H9 (cell line): ENCODE results near the gene SUMO2. TPM values are rescaled to one million over a fixed set of nuclear protein-coding genes. Genes with fewer than 3 reads are reported as not detected.

Source experiments
- DNase-seq: peaks from one replicate; pipeline ENCODE4 v3.0.0-alpha.2; 2017
- H2AFZ ChIP-seq: one replicate; pipeline ENCODE4 v1.6.1; 2013; ENCODE audit warnings: mild to moderate bottlenecking, low read length, control low read depth, moderate library complexity
- H2AK5ac ChIP-seq: 2 replicates; pipeline ENCODE4 v1.6.1; 2013; ENCODE audit warnings: low read length, control low read depth, mixed read lengths; ENCODE audit not compliant: insufficient read length
- H2BK120ac ChIP-seq: one replicate; pipeline ENCODE4 v1.6.1; 2013; ENCODE audit warnings: low read depth, mild to moderate bottlenecking, low read length, control low read depth, inconsistent platforms; ENCODE audit not compliant: poor library complexity, severe bottlenecking
- H2BK12ac ChIP-seq: 2 replicates; pipeline ENCODE4 v1.6.1; 2013; ENCODE audit warnings: low read length, control low read depth, mixed read lengths, low read depth; ENCODE audit not compliant: insufficient read length
- H2BK15ac ChIP-seq: 2 replicates; pipeline ENCODE4 v1.6.1; 2013; ENCODE audit warnings: low read depth, low read length, control low read depth
- H2BK20ac ChIP-seq: one replicate; pipeline ENCODE4 v1.6.1; 2013; ENCODE audit warnings: low read depth, mild to moderate bottlenecking, low read length, control low read depth, inconsistent platforms; ENCODE audit not compliant: poor library complexity, severe bottlenecking
- H2BK5ac ChIP-seq: 2 replicates; pipeline ENCODE4 v1.6.1; 2013; ENCODE audit warnings: low read length, control low read depth, mixed read lengths; ENCODE audit not compliant: insufficient read length
- H3K14ac ChIP-seq: 2 replicates; pipeline ENCODE4 v1.6.1; 2013; ENCODE audit warnings: low read length, control low read depth; ENCODE audit not compliant: insufficient read depth
- H3K18ac ChIP-seq: 2 replicates; pipeline ENCODE4 v1.6.1; 2013; ENCODE audit warnings: low read depth, mild to moderate bottlenecking, mixed read lengths, low read length, control low read depth; ENCODE audit not compliant: insufficient read length
- H3K23ac ChIP-seq: 2 replicates; pipeline ENCODE4 v1.6.1; 2013; ENCODE audit warnings: low read length, control low read depth, mixed read lengths, low read depth; ENCODE audit not compliant: insufficient read length
- H3K23me2 ChIP-seq: 2 replicates; pipeline ENCODE4 v1.6.1; 2013; ENCODE audit warnings: low read depth, mild to moderate bottlenecking, mixed read lengths, low read length, control low read depth; ENCODE audit not compliant: insufficient read length, poor library complexity, severe bottlenecking
- H3K27ac ChIP-seq: 2 replicates; pipeline ENCODE4 v1.5.1; 2013; ENCODE audit warnings: low read length, control low read depth, mixed read lengths, low read depth; ENCODE audit not compliant: insufficient read length
- H3K27me3 ChIP-seq: 2 replicates; pipeline ENCODE4 v1.6.1; 2013; ENCODE audit warnings: low read length, control low read depth, inconsistent platforms; ENCODE audit not compliant: insufficient read depth
- H3K4ac ChIP-seq: 2 replicates; pipeline ENCODE4 v1.6.1; 2013; ENCODE audit warnings: low read depth, mild to moderate bottlenecking, control low read depth, inconsistent platforms, low read length, moderate library complexity
- H3K4me1 ChIP-seq: 2 replicates; pipeline ENCODE4 v1.6.1; 2013; ENCODE audit warnings: low read length, control low read depth, inconsistent platforms; ENCODE audit not compliant: insufficient read depth
- H3K4me2 ChIP-seq: 2 replicates; pipeline ENCODE4 v1.6.1; 2013; ENCODE audit warnings: low read length, control low read depth, mixed read lengths; ENCODE audit not compliant: insufficient read length, insufficient read depth
- H3K56ac ChIP-seq: 2 replicates; pipeline ENCODE4 v1.6.1; 2013; ENCODE audit warnings: low read depth, mild to moderate bottlenecking, mixed read lengths, low read length, control low read depth; ENCODE audit not compliant: insufficient read length
- H3K79me1 ChIP-seq: 2 replicates; pipeline ENCODE4 v1.6.1; 2013; ENCODE audit warnings: low read depth, mild to moderate bottlenecking, moderate library complexity, low read length, control low read depth, inconsistent platforms; ENCODE audit not compliant: insufficient read depth, poor library complexity, severe bottlenecking
- H3K79me2 ChIP-seq: 2 replicates; pipeline ENCODE4 v1.6.1; 2013; ENCODE audit warnings: low read length, control low read depth, inconsistent platforms; ENCODE audit not compliant: insufficient read depth
- H3K9ac ChIP-seq: 2 replicates; pipeline ENCODE4 v1.6.1; 2013; ENCODE audit warnings: low read length, control low read depth, mixed read lengths; ENCODE audit not compliant: insufficient read length; ENCODE audit errors: extremely low read depth
- H3K9me3 ChIP-seq: one replicate; pipeline ENCODE4 v1.6.1; 2013; ENCODE audit warnings: low read depth, low read length, inconsistent platforms; ENCODE audit not compliant: control insufficient read depth
- H3T11ph ChIP-seq: one replicate; pipeline ENCODE4 v1.6.1; 2013; ENCODE audit warnings: mild to moderate bottlenecking, low read length, control low read depth, inconsistent platforms
- H4K20me1 ChIP-seq: one replicate; pipeline ENCODE4 v1.6.1; 2013; ENCODE audit not compliant: control insufficient read depth, insufficient read length, insufficient read depth
- H4K5ac ChIP-seq: 2 replicates; pipeline ENCODE4 v1.6.1; 2013; ENCODE audit warnings: low read depth, mild to moderate bottlenecking, mixed read lengths, low read length, control low read depth; ENCODE audit not compliant: insufficient read length
- H4K8ac ChIP-seq: replicated peaks from 2 replicates; pipeline ENCODE4 v1.6.1; 2013; ENCODE audit warnings: low read length, control low read depth, mixed read lengths, low read depth; ENCODE audit not compliant: insufficient read length
- H4K91ac ChIP-seq: 2 replicates; pipeline ENCODE4 v1.6.1; 2013; ENCODE audit warnings: low read depth, mild to moderate bottlenecking, moderate library complexity, mixed read lengths, low read length, control low read depth; ENCODE audit not compliant: insufficient read length
- H3K27ac Mint-ChIP-seq, 3 experiments: 2 replicates in 2 of 3; 3 replicates in 1 of 3; pipeline ENCODE4 v1.8.0; 2020 to 2021; ENCODE audit warnings: mixed read lengths in 3 of 3, mild to moderate bottlenecking in 1 of 3, moderate library complexity in 1 of 3
- H3K27me3 Mint-ChIP-seq: 2 replicates; pipeline ENCODE4 v1.8.0; 2021; ENCODE audit warnings: low read depth, mild to moderate bottlenecking, moderate library complexity, mixed read lengths
- H3K36me3 Mint-ChIP-seq, 3 experiments: 2 replicates in 2 of 3; 3 replicates in 1 of 3; pipeline ENCODE4 v1.8.0; 2020 to 2021; ENCODE audit warnings: low read depth in 3 of 3, mixed read lengths in 3 of 3; ENCODE audit not compliant: insufficient read depth in 1 of 3
- H3K4me1 Mint-ChIP-seq, 2 experiments: 2 replicates each; pipeline ENCODE4 v1.8.0; 2020; ENCODE audit warnings: mixed read lengths in 2 of 2
- H3K4me3 Mint-ChIP-seq, 2 experiments: 2 replicates in 1 of 2; 3 replicates in 1 of 2; pipeline ENCODE4 v1.8.0; 2020 to 2021; ENCODE audit warnings: mild to moderate bottlenecking in 2 of 2, mixed read lengths in 2 of 2, moderate library complexity in 1 of 2
- H3K9me3 Mint-ChIP-seq, 2 experiments: 2 replicates in 1 of 2; 3 replicates in 1 of 2; pipeline ENCODE4 v1.8.0; 2020; ENCODE audit warnings: mild to moderate bottlenecking in 2 of 2, mixed read lengths in 2 of 2, moderate library complexity in 1 of 2
- CTCF ChIP-seq: fragments of 200-600 bp; sonication (generic); conservative IDR thresholded peaks from 3 replicates; pipeline ENCODE4 v1.8.0; 2021; ENCODE audit warnings: antibody characterized with exemption, mild to moderate bottlenecking
- WGBS: extraction: QIAGEN DNeasy Blood & Tissue Kit; methylation state at CpG from one replicate; pipeline ENCODE4 v1.1.7; 2013; ENCODE audit warnings: missing lambda C conversion rate, low lambda C conversion rate, mixed read lengths; ENCODE audit not compliant: insufficient read length; ENCODE audit errors: extremely low coverage; 5-methylcytosine and 5-hydroxymethylcytosine counted together
- total RNA-seq: library from RNA; stranded (reverse); gene quantifications from 2 replicates; pipeline ENCODE4 v1.2.1, GENCODE V29; 2021

Gene SUMO2
- total RNA-seq, 1 experiment from 2014 or later: 813 TPM

- DNase-seq: no peak
- H3K79me1 ChIP-seq: peaks cover 12% of the 10 kb centered on the region
- WGBS: 100% methylated on average over 2 of the region's 5 CpGs
- no peaks in the 10 kb centered on the region for H3K27me3 ChIP-seq
- H3K18ac ChIP-seq: no peak overlapping the region
- H2AFZ ChIP-seq: no peak overlapping the region
- peaks cover 5% of the 10 kb centered on the region for H3K23me2 ChIP-seq
- Mint-ChIP-seq H3K4me1 (peaks cover 4 to 17% of the 10 kb centered on the region in 2 experiments), H3K27me3 (no peaks in the 10 kb centered on the region), H3K27ac (peak overlapping the region in 1 of 3 experiments; percentile 89; a peak in 2 of 7 replicates), H3K4me3 (no peak overlapping the region; a peak in 1 of 5 replicates), H3K36me3 (peaks cover 49 to 89% (median 79%) of the 10 kb centered on the region in 3 experiments), H3K9me3 (no peaks in the 10 kb centered on the region)
- no peak overlapping the region for H4K8ac ChIP-seq
- H3T11ph ChIP-seq: no peak overlapping the region
- no peak overlapping the region for H2BK12ac ChIP-seq
- no peak overlapping the region for H2BK20ac ChIP-seq
- no peaks in the 10 kb centered on the region for H4K20me1 ChIP-seq
- no peak overlapping the region for H3K27ac ChIP-seq
- no peak overlapping the region for H2BK15ac ChIP-seq
- H3K14ac ChIP-seq: no peak overlapping the region
- no peak overlapping the region for H3K4ac ChIP-seq
- H3K56ac ChIP-seq: no peak overlapping the region
- no peak overlapping the region for H2AK5ac ChIP-seq
- no peak overlapping the region for H2BK120ac ChIP-seq
- H3K4me1 ChIP-seq: no peaks in the 10 kb centered on the region
- H2BK5ac ChIP-seq: no peak overlapping the region
- no peak overlapping the region for H3K9ac ChIP-seq
- no peaks in the 10 kb centered on the region for H3K9me3 ChIP-seq
- no peak overlapping the region for H4K91ac ChIP-seq
- no peak overlapping the region for H3K4me2 ChIP-seq
- H3K79me2 ChIP-seq: peaks cover 34% of the 10 kb centered on the region
- H4K5ac ChIP-seq: no peak overlapping the region
- no peak overlapping the region for H3K23ac ChIP-seq
- TF ChIP-seq CTCF: no peak
These were observed 6.1 kb downstream of the SUMO2 start for GRCh38 chr17:75176625-75177024.
